ENCODE results near the gene COPG1.
"Not testable (repeated sequence)": the region's sequence is repeated elsewhere in the genome, so short reads cannot be mapped to it uniquely, and the experiment has no call there.

COPG1 gene

GRCh38 chr3:129239991-129240390 is 9.4 kb upstream of the COPG1 start:
- Histone ChIP-seq H3K9me3 (ENCODE audit: control insufficient read depth in 5 of 5, low read length in 5 of 5) (no peaks in the 10 kb centered on the region), H3K27ac (ENCODE audit: low read depth, low read length) (no peak overlapping the region), H3K36me3 (ENCODE audit: control insufficient read depth in 5 of 5, insufficient read depth in 5 of 5, low read length in 5 of 5) (peaks cover 0 to 3% (median 0%) of the 10 kb centered on the region in 5 donors), H3K27me3 (ENCODE audit: control insufficient read depth in 5 of 5, insufficient read depth in 4 of 5, low read length in 5 of 5) (no peaks in the 10 kb centered on the region), H3K4me1 (ENCODE audit: control insufficient read depth in 5 of 5, insufficient read depth in 5 of 5, low read length in 5 of 5) (peaks cover 3 to 25% (median 19%) of the 10 kb centered on the region in 5 donors), H3K4me3 (ENCODE audit: low read depth in 1 of 5, low read length in 5 of 5) (no peak overlapping the region), H3K9ac (ENCODE audit: low read length in 5 of 5) (no peak overlapping the region)

DNA sequence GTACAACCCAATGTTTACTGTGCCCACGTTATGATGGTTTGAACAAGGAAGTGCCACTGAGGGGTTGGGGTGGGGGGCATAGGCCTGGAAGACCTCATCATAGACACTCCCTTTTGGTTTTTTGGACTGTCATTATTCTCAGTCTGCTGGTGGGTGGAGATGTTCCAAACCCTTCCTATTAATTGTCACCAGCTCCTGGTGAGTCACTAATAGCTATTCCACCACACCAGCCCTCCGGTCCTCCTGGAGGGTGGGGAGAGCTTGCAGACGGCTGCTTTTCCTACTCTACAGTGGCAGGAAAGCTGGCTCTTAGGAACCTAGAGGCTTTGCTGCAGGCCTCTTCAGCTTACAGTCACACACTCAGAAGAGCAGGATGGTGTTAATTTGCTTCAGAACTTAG is 9.0 kb upstream of the COPG1 start:
- H3K4me3 ChIP-seq (ENCODE audit: low read depth in 1 of 5, low read length in 5 of 5) = no peak overlapping the region
- H3K36me3 ChIP-seq (ENCODE audit: control insufficient read depth in 5 of 5, insufficient read depth in 5 of 5, low read length in 5 of 5) = peaks cover 0 to 3% (median 0%) of the 10 kb centered on the region in 5 donors
- H3K9me3 ChIP-seq (ENCODE audit: control insufficient read depth in 5 of 5, low read length in 5 of 5) = no peaks in the 10 kb centered on the region
- no peaks in the 10 kb centered on the region for H3K27me3 ChIP-seq (ENCODE audit: control insufficient read depth in 5 of 5, insufficient read depth in 4 of 5, low read length in 5 of 5)
- H3K9ac ChIP-seq (ENCODE audit: low read length in 5 of 5) = no peak overlapping the region
- no peak overlapping the region for H3K27ac ChIP-seq (ENCODE audit: low read depth, low read length)
- peaks cover 3 to 29% (median 23%) of the 10 kb centered on the region in 5 donors for H3K4me1 ChIP-seq (ENCODE audit: control insufficient read depth in 5 of 5, insufficient read depth in 5 of 5, low read length in 5 of 5)

- H3K4me1 ChIP-seq (ENCODE audit: control insufficient read depth in 5 of 5, insufficient read depth in 5 of 5, low read length in 5 of 5) = peaks cover under 1 to 34% (median 27%) of the 10 kb centered on the region in 5 donors
These were observed 4.3 kb upstream of the COPG1 start for GRCh38 chr3:129245141-129245540.

DNA sequence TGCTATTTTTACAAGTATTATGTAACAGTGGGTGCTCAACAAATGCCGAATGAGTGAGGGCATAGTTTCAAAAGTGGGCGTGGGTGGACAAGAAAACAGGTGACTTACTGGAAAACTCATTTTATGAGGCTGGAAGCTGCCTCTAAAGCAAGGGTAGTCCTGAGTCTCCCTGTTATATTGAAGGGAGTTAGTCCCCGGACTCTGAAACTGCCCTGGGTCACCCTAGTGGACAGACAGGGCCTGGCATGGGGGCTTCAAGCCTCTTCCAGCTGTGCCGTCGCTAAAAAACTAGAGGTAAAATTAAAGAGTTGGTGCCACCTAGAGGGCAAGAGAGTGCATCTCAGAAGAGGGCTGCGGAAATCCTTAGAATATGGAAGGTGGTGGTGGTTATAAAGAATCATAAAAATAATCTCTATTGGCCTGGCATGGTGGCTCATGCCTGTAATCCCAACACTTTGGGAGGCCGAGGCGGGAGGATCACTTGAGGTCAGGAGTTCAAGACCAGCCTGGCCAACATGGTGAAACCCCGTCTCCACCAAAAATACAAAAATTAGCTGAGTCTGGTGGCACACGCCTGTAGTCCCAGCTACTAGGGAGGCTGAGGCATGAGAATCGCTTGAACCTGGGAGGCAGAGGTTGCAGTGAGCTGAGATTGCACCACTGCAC is 3.6 kb upstream of the COPG1 start:
- peaks cover 0 to 34% (median 29%) of the 10 kb centered on the region in 5 donors for H3K4me1 ChIP-seq (ENCODE audit: control insufficient read depth in 5 of 5, insufficient read depth in 5 of 5, low read length in 5 of 5)
- H3K36me3 ChIP-seq (ENCODE audit: control insufficient read depth in 5 of 5, insufficient read depth in 5 of 5, low read length in 5 of 5); H3K27me3 ChIP-seq (ENCODE audit: control insufficient read depth in 5 of 5, insufficient read depth in 4 of 5, low read length in 5 of 5); H3K9me3 ChIP-seq (ENCODE audit: control insufficient read depth in 5 of 5, low read length in 5 of 5); H3K4me3 ChIP-seq (ENCODE audit: low read depth in 1 of 5, low read length in 5 of 5): not testable (repeated sequence)
- peak overlapping the region in 3 of 5 donors; percentile 28 to 69 (median 64) for H3K9ac ChIP-seq (ENCODE audit: low read length in 5 of 5)
- H3K27ac ChIP-seq (ENCODE audit: low read depth, low read length) = peak overlapping the region; percentile 75

More at GRCh38 chr3:129245141-129245540, 4.3 kb upstream of the COPG1 start:
- Histone ChIP-seq H3K9ac (ENCODE audit: low read length in 5 of 5) (peak overlapping the region in 4 of 5 donors; percentile 28 to 69 (median 47)), H3K27ac (ENCODE audit: low read depth, low read length) (peak overlapping the region; percentile 75), H3K27me3 (ENCODE audit: control insufficient read depth in 5 of 5, insufficient read depth in 4 of 5, low read length in 5 of 5) (no peaks in the 10 kb centered on the region), H3K36me3 (ENCODE audit: control insufficient read depth in 5 of 5, insufficient read depth in 5 of 5, low read length in 5 of 5) (peaks cover 0 to 3% (median 0%) of the 10 kb centered on the region in 5 donors), H3K4me3 (ENCODE audit: low read depth in 1 of 5, low read length in 5 of 5) (no peak overlapping the region), H3K9me3 (ENCODE audit: control insufficient read depth in 5 of 5, low read length in 5 of 5) (no peaks in the 10 kb centered on the region)

DNA sequence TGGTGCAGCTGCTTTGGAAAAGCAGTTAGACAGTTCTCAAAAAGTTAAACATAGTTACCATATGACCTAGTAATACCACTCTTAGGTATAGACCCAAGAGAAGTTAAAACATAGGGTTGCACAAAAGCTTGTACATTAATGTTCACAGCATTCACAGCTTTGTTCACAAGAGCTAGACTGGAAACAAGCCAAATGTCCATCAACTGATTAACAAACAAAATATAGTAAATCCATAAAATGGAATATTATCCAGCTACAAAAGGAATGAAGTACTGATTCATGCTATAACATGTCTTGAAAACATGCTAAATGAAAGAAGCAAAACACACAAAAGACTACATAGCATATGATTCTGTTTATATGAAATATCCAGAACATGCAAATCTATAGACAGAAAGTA is 2.8 kb upstream of the COPG1 start:
- Histone ChIP-seq H3K4me1 (ENCODE audit: control insufficient read depth in 5 of 5, insufficient read depth in 5 of 5, low read length in 5 of 5) (peaks cover 0 to 33% (median 28%) of the 10 kb centered on the region in 5 donors), H3K9ac (ENCODE audit: low read length in 5 of 5) (no peak overlapping the region), H3K36me3 (ENCODE audit: control insufficient read depth in 5 of 5, insufficient read depth in 5 of 5, low read length in 5 of 5) (peaks cover 0 to 3% (median 0%) of the 10 kb centered on the region in 5 donors), H3K27me3 (ENCODE audit: control insufficient read depth in 5 of 5, insufficient read depth in 4 of 5, low read length in 5 of 5) (no peaks in the 10 kb centered on the region), H3K9me3 (ENCODE audit: control insufficient read depth in 5 of 5, low read length in 5 of 5) (no peaks in the 10 kb centered on the region), H3K4me3 (ENCODE audit: low read depth in 1 of 5, low read length in 5 of 5) (no peak overlapping the region), H3K27ac (ENCODE audit: low read depth, low read length) (no peak overlapping the region)

- H3K27ac ChIP-seq (ENCODE audit: low read depth, low read length) = peak overlapping the region; percentile 94
- H3K9me3 ChIP-seq (ENCODE audit: control insufficient read depth in 5 of 5, low read length in 5 of 5) = no peaks in the 10 kb centered on the region
- H3K27me3 ChIP-seq (ENCODE audit: control insufficient read depth in 5 of 5, insufficient read depth in 4 of 5, low read length in 5 of 5) = no peaks in the 10 kb centered on the region
- peaks cover 0 to 33% (median 30%) of the 10 kb centered on the region in 5 donors for H3K4me1 ChIP-seq (ENCODE audit: control insufficient read depth in 5 of 5, insufficient read depth in 5 of 5, low read length in 5 of 5)
- peaks cover 7 to 17% (median 16%) of the 10 kb centered on the region in 5 donors for H3K36me3 ChIP-seq (ENCODE audit: control insufficient read depth in 5 of 5, insufficient read depth in 5 of 5, low read length in 5 of 5)
- H3K4me3 ChIP-seq (ENCODE audit: low read depth in 1 of 5, low read length in 5 of 5) = peak overlapping the region; percentile 96 to 100 (median 99)
- H3K9ac ChIP-seq (ENCODE audit: low read length in 5 of 5) = peak overlapping the region; percentile 71 to 99 (median 96)
These were observed 973 bp upstream of the COPG1 start for GRCh38 chr3:129248286-129248979.

GRCh38 chr3:129252748-129253147 is 3.3 kb downstream of the COPG1 start:
- Histone ChIP-seq H3K4me1 (ENCODE audit: control insufficient read depth in 5 of 5, insufficient read depth in 5 of 5, low read length in 5 of 5) (peaks cover under 1 to 47% (median 42%) of the 10 kb centered on the region in 5 donors), H3K9me3 (ENCODE audit: control insufficient read depth in 5 of 5, low read length in 5 of 5) (no peaks in the 10 kb centered on the region), H3K27me3 (ENCODE audit: control insufficient read depth in 5 of 5, insufficient read depth in 4 of 5, low read length in 5 of 5) (no peaks in the 10 kb centered on the region), H3K9ac (ENCODE audit: low read length in 5 of 5) (no peak overlapping the region), H3K27ac (ENCODE audit: low read depth, low read length) (peak overlapping the region; percentile 65), H3K4me3 (ENCODE audit: low read depth in 1 of 5, low read length in 5 of 5) (no peak overlapping the region), H3K36me3 (ENCODE audit: control insufficient read depth in 5 of 5, insufficient read depth in 5 of 5, low read length in 5 of 5) (peaks cover 7 to 58% (median 54%) of the 10 kb centered on the region in 5 donors)

GRCh38 chr3:129254536-129255230 is 5.3 kb downstream of the COPG1 start:
- Histone ChIP-seq H3K27me3 (ENCODE audit: control insufficient read depth in 5 of 5, insufficient read depth in 4 of 5, low read length in 5 of 5) (no peaks in the 10 kb centered on the region), H3K9me3 (ENCODE audit: control insufficient read depth in 5 of 5, low read length in 5 of 5) (no peaks in the 10 kb centered on the region), H3K4me1 (ENCODE audit: control insufficient read depth in 5 of 5, insufficient read depth in 5 of 5, low read length in 5 of 5) (peaks cover 2 to 39% (median 33%) of the 10 kb centered on the region in 5 donors), H3K4me3 (ENCODE audit: low read depth in 1 of 5, low read length in 5 of 5) (no peak overlapping the region), H3K36me3 (ENCODE audit: control insufficient read depth in 5 of 5, insufficient read depth in 5 of 5, low read length in 5 of 5) (peaks cover 7 to 76% (median 67%) of the 10 kb centered on the region in 5 donors), H3K9ac (ENCODE audit: low read length in 5 of 5) (no peak overlapping the region), H3K27ac (ENCODE audit: low read depth, low read length) (peak overlapping the region; percentile 49)

- peaks cover 2 to 30% (median 21%) of the 10 kb centered on the region in 5 donors for H3K4me1 ChIP-seq (ENCODE audit: control insufficient read depth in 5 of 5, insufficient read depth in 5 of 5, low read length in 5 of 5)
- no peaks in the 10 kb centered on the region for H3K27me3 ChIP-seq (ENCODE audit: control insufficient read depth in 5 of 5, insufficient read depth in 4 of 5, low read length in 5 of 5)
- H3K4me3 ChIP-seq (ENCODE audit: low read depth in 1 of 5, low read length in 5 of 5) = no peak overlapping the region
- H3K27ac ChIP-seq (ENCODE audit: low read depth, low read length) = no peak overlapping the region
- no peaks in the 10 kb centered on the region for H3K9me3 ChIP-seq (ENCODE audit: control insufficient read depth in 5 of 5, low read length in 5 of 5)
- no peak overlapping the region for H3K9ac ChIP-seq (ENCODE audit: low read length in 5 of 5)
- peaks cover 11 to 92% (median 83%) of the 10 kb centered on the region in 5 donors for H3K36me3 ChIP-seq (ENCODE audit: control insufficient read depth in 5 of 5, insufficient read depth in 5 of 5, low read length in 5 of 5)
These were observed 6.9 kb downstream of the COPG1 start for GRCh38 chr3:129256270-129256669.

All from subcutaneous abdominal adipose tissue (tissue), 5 donors.